Stimulated activated CD4-positive, alpha-beta T cell treated with anti-CD3 and anti-CD28 coated beads, Interleukin-4, amount 100 ng/mL, for 24 hours (primary cell): ENCODE results near the gene NPIPA2.
"Not testable (repeated sequence)": the region's sequence is repeated elsewhere in the genome, so short reads cannot be mapped to it uniquely, and the experiment has no call there.

ENCODE experiments used
- DNase-seq: peaks from one replicate; pipeline ENCODE4 v3.0.0-alpha.2; 2020

NPIPA2 gene

GRCh38 chr16:14742273-14743128 lies at the start of gene NPIPA2:
TSS of gene NPIPA2 (plus strand) at chr16:14742533. CDS start at chr16:14748066, 5,533 bp downstream.
- DNase-seq, result not testable (repeated sequence)

- not testable (repeated sequence) for DNase-seq
Measured at GRCh38 chr16:14694129-14694528, 48.2 kb upstream of the NPIPA2 start, which contains the start of gene PLA2G10. TSS of gene PLA2G10 (minus strand) at chr16:14694308. CDS start at chr16:14694229, 79 bp downstream.

GRCh38 chr16:14701859-14702258 lies 40.5 kb upstream of the NPIPA2 start:
- not testable (repeated sequence) for DNase-seq

- not testable (repeated sequence) for DNase-seq
Measured at GRCh38 chr16:14702672-14703071, 39.7 kb upstream of the NPIPA2 start.

- not testable (repeated sequence) for DNase-seq
Measured at GRCh38 chr16:14703156-14704011, 38.9 kb upstream of the NPIPA2 start, which contains the start of gene NPIPA3. TSS of gene NPIPA3 (plus strand) at chr16:14703411. CDS start at chr16:14708944, 5,533 bp downstream.

GRCh38 chr16:14733233-14733632 lies 9.1 kb upstream of the NPIPA2 start:
- DNase-seq, result not testable (repeated sequence)

- not testable (repeated sequence) for DNase-seq
Measured at GRCh38 chr16:14740832-14741385, 1.4 kb upstream of the NPIPA2 start.

- DNase-seq, result not testable (repeated sequence)
Measured at GRCh38 chr16:14741794-14742193, 539 bp upstream of the NPIPA2 start.

GRCh38 chr16:14773654-14774053 lies 31.3 kb downstream of the NPIPA2 start:
- not testable (repeated sequence) for DNase-seq

- not testable (repeated sequence) for DNase-seq
Measured at GRCh38 chr16:14775624-14776023, 33.3 kb downstream of the NPIPA2 start.

GRCh38 chr16:14776763-14777162 lies 34.4 kb downstream of the NPIPA2 start:
- DNase-seq, result not testable (repeated sequence)

GRCh38 chr16:14779368-14779877 lies 37.1 kb downstream of the NPIPA2 start:
- DNase-seq, result not testable (repeated sequence)

GRCh38 chr16:14786180-14786579 lies 43.8 kb downstream of the NPIPA2 start:
- DNase-seq, result not testable (repeated sequence)

GRCh38 chr16:14789577-14789976 lies 47.2 kb downstream of the NPIPA2 start:
- not testable (repeated sequence) for DNase-seq

- DNase-seq, result not testable (repeated sequence)
Measured at GRCh38 chr16:14790320-14790956, 48.1 kb downstream of the NPIPA2 start.

- not testable (repeated sequence) for DNase-seq
Measured at GRCh38 chr16:14792914-14793313, 50.6 kb downstream of the NPIPA2 start.

GRCh38 chr16:14797558-14797957 lies 55.2 kb downstream of the NPIPA2 start:
- not testable (repeated sequence) for DNase-seq

GRCh38 chr16:14803577-14803976 lies 61.2 kb downstream of the NPIPA2 start:
- DNase-seq, result not testable (repeated sequence)

- DNase-seq, result not testable (repeated sequence)
Measured at GRCh38 chr16:14807184-14807678, 64.9 kb downstream of the NPIPA2 start.

- DNase-seq, result not testable (repeated sequence)
Measured at GRCh38 chr16:14813890-14814289, 71.6 kb downstream of the NPIPA2 start.
